Spleen (tissue), 7 donors: ENCODE results near the gene PTOV1.

Experiments used
- CTCF ChIP-seq, 11 experiments: fragments of 200-600 bp in 7 of 11; fragments of 450-650 bp in 4 of 11; sonication (generic) in 4 of 11; IDR thresholded peaks in 8 of 11; conservative IDR thresholded peaks in 3 of 11; 1 replicate in 7 of 11; 2 replicates in 4 of 11; pipeline versions ENCODE4 v1.4.0 to v1.8.0; 2016 to 2021; ENCODE audit warnings: antibody characterized with exemption in 11 of 11, inconsistent platforms in 4 of 11, mild to moderate bottlenecking in 1 of 11
- POLR2A ChIP-seq, 3 donors: fragments of 450-650 bp; IDR thresholded peaks; one replicate each; pipeline ENCODE4 v1.5.1; 2017; ENCODE audit warnings: antibody characterized with exemption in 3 of 3, mild to moderate bottlenecking in 1 of 3
- POLR2AphosphoS5 ChIP-seq, 3 donors: sonication (generic); formaldehyde crosslinking; IDR thresholded peaks; one replicate each; pipeline ENCODE4 v1.5.1; 2017; ENCODE audit warnings: antibody characterized with exemption in 3 of 3
- donor health status: DM: no; HTN: no; CAD: no; lungs with moderate emphysema.
- donor health status: DM: no; HTN: no; CAD: no.
- donor health status: DM: no; HTN: no; CAD: no.

GRCh38 chr19:49892716-49893115 is 41.8 kb downstream of the PTOV1 start:
- no peak for TF ChIP-seq CTCF (IDR thresholded peaks at IDR 0.05 in 8 of 11, conservative IDR thresholded peaks at IDR 0.05 in 3 of 11)
- no peak for TF ChIP-seq POLR2AphosphoS5 (IDR thresholded peaks at IDR 0.05)
- TF ChIP-seq POLR2A (IDR thresholded peaks at IDR 0.05): no peak
